NCI-H2029 (cell line): ENCODE data around the gene ZBTB6.
A peak's percentile ranks its signal among the peaks of the same experiment; 100 is the strongest.
"Not testable (repeated sequence)": the region's sequence is repeated elsewhere in the genome, so short reads cannot be mapped to it uniquely, and the experiment has no call there.

Source experiments
- DNase-seq: peaks from one replicate; lab custom pipeline; 2025; lab: John Stamatoyannopoulos, UW

Gene ZBTB6

GRCh38 chr9:122923947-122924346 lies 10.8 kb upstream of the ZBTB6 start:
- DNase-seq: no peak

GRCh38 chr9:122922713-122923112 lies 9.6 kb upstream of the ZBTB6 start:
- DNase-seq: no peak

GRCh38 chr9:122918310-122918709 lies 5.2 kb upstream of the ZBTB6 start:
- DNase-seq: no peak

- DNase-seq: no peak
These were observed 506 bp downstream of the ZBTB6 start for GRCh38 chr9:122912671-122912963.

GRCh38 chr9:122906122-122906521 lies 7.0 kb downstream of the ZBTB6 start:
- DNase-seq: not testable (repeated sequence)

GRCh38 chr9:122904823-122905710 lies 8.1 kb downstream of the ZBTB6 start, which contains the start of gene RC3H2:
Gene RC3H2, minus strand, starts transcription at chr9:122905359. Its CDS starts 7,850 bp downstream, at chr9:122897509.
- peak; percentile 99 for DNase-seq

GRCh38 chr9:122904466-122904822 lies 8.7 kb downstream of the ZBTB6 start:
- DNase-seq: peak; percentile 12

GRCh38 chr9:122900791-122901190 lies 12.3 kb downstream of the ZBTB6 start:
- no peak for DNase-seq

- DNase-seq: no peak
These were observed 15.2 kb downstream of the ZBTB6 start for GRCh38 chr9:122897969-122898368.

GRCh38 chr9:122888480-122888879 lies 24.6 kb downstream of the ZBTB6 start:
- DNase-seq: no peak

- DNase-seq: no peak
These were observed 30.0 kb downstream of the ZBTB6 start for GRCh38 chr9:122883125-122883524.

GRCh38 chr9:122879443-122879842 lies 33.7 kb downstream of the ZBTB6 start:
- DNase-seq: no peak

GRCh38 chr9:122875523-122875922 lies 37.6 kb downstream of the ZBTB6 start:
- no peak for DNase-seq

- not testable (repeated sequence) for DNase-seq
These were observed 45.8 kb downstream of the ZBTB6 start for GRCh38 chr9:122867276-122867675.

GRCh38 chr9:122866079-122866478 lies 47.0 kb downstream of the ZBTB6 start:
- no peak for DNase-seq

GRCh38 chr9:122865300-122865699 lies 47.8 kb downstream of the ZBTB6 start:
- no peak for DNase-seq

- no peak for DNase-seq
These were observed 49.7 kb downstream of the ZBTB6 start for GRCh38 chr9:122863407-122863806.

GRCh38 chr9:122860319-122861142 lies 52.6 kb downstream of the ZBTB6 start:
- no peak for DNase-seq
